A549 (cell line): Measurements from ENCODE around the gene CFAP43. TPM values are rescaled to one million over a fixed set of nuclear protein-coding genes. Genes with fewer than 3 reads are reported as not detected.

Source experiments
- ATAC-seq, 2 experiments: fragments of 200-7000 bp in 1 of 2; fragments of >200 bp in 1 of 2; cut with Nextera tagmentation in 1 of 2; cut with Tn5 transposase in 1 of 2; 3 replicates each; pipeline versions ENCODE4 v1.8.0 to v1.9.1; 2018 to 2020; ENCODE audit warnings: mild to moderate bottlenecking in 1 of 2, moderate library complexity in 1 of 2
- CTCF ChIA-PET: fragments of 300-600 bp; sonication (Branson Sonifier 250); formaldehyde crosslinking; extraction: SDS; loops from one replicate; lab custom pipeline; 2021; ENCODE audit warnings: antibody characterized with exemption, inconsistent platforms; lab: Yijun Ruan, JAX
- POLR2A ChIA-PET: fragments of 350-600 bp; formaldehyde crosslinking; extraction: SDS; loops from one replicate; lab custom pipeline; 2021; ENCODE audit warnings: antibody characterized with exemption, inconsistent platforms; lab: Yijun Ruan, JAX
- DNase-seq, 2 experiments: peaks; one replicate each; pipeline versions ENCODE4 v3.0.0 to v3.0.0-alpha.2; 2011 to 2016; ENCODE audit warnings: low read depth in 1 of 2, low spot score in 1 of 2
- FAIRE-seq: peaks from 2 replicates; lab custom pipeline; 2011; peaks lifted over from hg19 to GRCh38; lab: Jason Lieb, UNC
- H3K27ac ChIP-seq, 2 experiments: fragments of >200 bp; sonication (Bioruptor Twin); formaldehyde crosslinking; 3 replicates each; pipeline ENCODE4 v1.5.1; 2016 to 2017
- H3K4me1 ChIP-seq: fragments of >200 bp; sonication (Bioruptor Twin); formaldehyde crosslinking; 3 replicates; pipeline ENCODE4 v1.6.1; 2016
- H3K4me2 ChIP-seq: fragments of >200 bp; sonication (Bioruptor Twin); formaldehyde crosslinking; 3 replicates; pipeline ENCODE4 v1.6.1; 2016
- H3K4me3 ChIP-seq: fragments of >200 bp; sonication (Bioruptor Twin); formaldehyde crosslinking; 3 replicates; pipeline ENCODE4 v1.5.1; 2016
- H3K9me3 ChIP-seq: fragments of >200 bp; sonication (Bioruptor Twin); formaldehyde crosslinking; 3 replicates; pipeline ENCODE4 v1.6.1; 2016
- ATOH8 ChIP-seq: fragments of 250-450 bp; sonication (Bioruptor Pico); IDR thresholded peaks from 2 replicates; pipeline ENCODE4 v1.5.0; 2020; ENCODE audit warnings: low read depth, mild to moderate bottlenecking, moderate library complexity
- BCL3 ChIP-seq: fragments of >200 bp; sonication (Bioruptor Twin); formaldehyde crosslinking; IDR thresholded peaks from 3 replicates; pipeline ENCODE4 v1.6.1; 2016
- BHLHE40 ChIP-seq: IDR thresholded peaks from 2 replicates; pipeline ENCODE4 v1.6.1; 2012; ENCODE audit warnings: low read depth, low read length, inconsistent platforms
- CTCF ChIP-seq: fragments of >200 bp; sonication (Bioruptor Twin); formaldehyde crosslinking; IDR thresholded peaks from 3 replicates; pipeline ENCODE4 v1.5.1; 2016
- EHMT2 ChIP-seq: fragments of 200-600 bp; sonication (generic); IDR thresholded peaks from 2 replicates; pipeline ENCODE4 v1.6.1; 2016; ENCODE audit warnings: antibody characterized with exemption, low read depth, mild to moderate bottlenecking, moderate library complexity
- EP300 ChIP-seq, 2 experiments: fragments of >200 bp; sonication (Bioruptor Twin); formaldehyde crosslinking; IDR thresholded peaks; 2 replicates in 1 of 2; 3 replicates in 1 of 2; pipeline ENCODE4 v1.6.1; 2016 to 2017
- FOSL2 ChIP-seq, 2 experiments: fragments of 450-650 bp in 1 of 2; fragments of >200 bp in 1 of 2; sonication (Bioruptor Twin) in 1 of 2; formaldehyde crosslinking; IDR thresholded peaks; 2 replicates each; pipeline versions ENCODE4 v1.5.0 to v1.6.1; 2016 to 2020; ENCODE audit warnings: mild to moderate bottlenecking in 1 of 2, moderate library complexity in 1 of 2
- GATA3 ChIP-seq: IDR thresholded peaks from 2 replicates; pipeline ENCODE4 v1.6.1; 2012; ENCODE audit warnings: borderline replicate concordance
- HDAC2 ChIP-seq: fragments of 200-600 bp; sonication (generic); IDR thresholded peaks from 2 replicates; pipeline ENCODE4 v1.6.1; 2016
- HES2 ChIP-seq: fragments of >200 bp; sonication (Bioruptor Twin); formaldehyde crosslinking; IDR thresholded peaks from 2 replicates; pipeline ENCODE4 v1.6.1; 2016
- HEYL ChIP-seq: fragments of 250-450 bp; sonication (Bioruptor Pico); IDR thresholded peaks from 2 replicates; pipeline ENCODE4 v1.8.0; 2021; ENCODE audit warnings: mild to moderate bottlenecking, moderate library complexity
- HMGXB4 ChIP-seq: fragments of 250-450 bp; sonication (Bioruptor Pico); IDR thresholded peaks from 2 replicates; pipeline ENCODE4 v1.5.0; 2021; ENCODE audit warnings: mild to moderate bottlenecking, moderate library complexity, borderline replicate concordance
- HOXB5 ChIP-seq: fragments of 250-450 bp; sonication (Bioruptor Pico); IDR thresholded peaks from 2 replicates; pipeline ENCODE4 v1.5.0; 2020; ENCODE audit warnings: mild to moderate bottlenecking, moderate library complexity
- JUN ChIP-seq, 2 experiments: fragments of >200 bp; sonication (Bioruptor Twin); formaldehyde crosslinking; IDR thresholded peaks; 2 replicates in 1 of 2; 3 replicates in 1 of 2; pipeline ENCODE4 v1.6.1; 2016 to 2017
- JUNB ChIP-seq: fragments of >200 bp; sonication (Bioruptor Twin); formaldehyde crosslinking; IDR thresholded peaks from 2 replicates; pipeline ENCODE4 v1.6.1; 2016
- KDM1A ChIP-seq: fragments of 200-600 bp; sonication (generic); IDR thresholded peaks from 2 replicates; pipeline ENCODE4 v1.6.1; 2016; ENCODE audit warnings: low read depth, mild to moderate bottlenecking
- MAZ ChIP-seq: fragments of 150-350 bp; IDR thresholded peaks from 2 replicates; pipeline ENCODE4 v1.6.1; 2014; ENCODE audit warnings: antibody characterized with exemption, low read depth, low read length, borderline replicate concordance
- NFE2L2 ChIP-seq: fragments of 150-350 bp; conservative IDR thresholded peaks from 2 replicates; pipeline ENCODE4 v1.6.1; 2014; ENCODE audit warnings: low read length
- NPAS2 ChIP-seq: fragments of 250-450 bp; sonication (Bioruptor Pico); IDR thresholded peaks from 2 replicates; pipeline ENCODE4 v1.8.0; 2022; ENCODE audit warnings: mild to moderate bottlenecking, moderate library complexity, borderline replicate concordance
- NR3C1 ChIP-seq: fragments of >200 bp; sonication (Bioruptor Twin); formaldehyde crosslinking; IDR thresholded peaks from 3 replicates; pipeline ENCODE4 v1.6.1; 2017
- POLR2AphosphoS2 ChIP-seq: conservative IDR thresholded peaks from 2 replicates; pipeline ENCODE4 v1.6.1; 2012; ENCODE audit warnings: low read length, improper control_type of control experiment, inconsistent platforms
- RAD21 ChIP-seq, 2 experiments: fragments of >200 bp in 1 of 2; sonication (Bioruptor Twin) in 1 of 2; formaldehyde crosslinking in 1 of 2; IDR thresholded peaks in 1 of 2; conservative IDR thresholded peaks in 1 of 2; 2 replicates in 1 of 2; 3 replicates in 1 of 2; pipeline ENCODE4 v1.6.1; 2012 to 2018; ENCODE audit warnings: inconsistent platforms in 1 of 2
- RFX5 ChIP-seq: fragments of 450-650 bp; IDR thresholded peaks from 2 replicates; pipeline ENCODE4 v1.7.1; 2014; ENCODE audit warnings: antibody characterized with exemption, mild to moderate bottlenecking, moderate library complexity
- RNF2 ChIP-seq: fragments of 200-600 bp; sonication (generic); IDR thresholded peaks from 2 replicates; pipeline ENCODE4 v1.6.1; 2016; ENCODE audit warnings: low read depth, mild to moderate bottlenecking, antibody characterized with exemption, moderate library complexity, borderline replicate concordance
- TFCP2L1 ChIP-seq: fragments of 250-450 bp; sonication (Bioruptor Pico); IDR thresholded peaks from 2 replicates; pipeline ENCODE4 v1.5.0; 2021; ENCODE audit warnings: mild to moderate bottlenecking
- TP53 ChIP-seq: fragments of 250-450 bp; sonication (Bioruptor Pico); IDR thresholded peaks from 2 replicates; pipeline ENCODE4 v1.5.0; 2021; ENCODE audit warnings: mild to moderate bottlenecking, moderate library complexity
- ZSCAN20 ChIP-seq: fragments of 250-450 bp; sonication (Bioruptor Pico); IDR thresholded peaks from 2 replicates; pipeline ENCODE4 v1.8.0; 2022; ENCODE audit warnings: mild to moderate bottlenecking, moderate library complexity
- WGBS: methylation state at CpG from one replicate; pipeline ENCODE4 v1.1.6; 2017; ENCODE audit errors: missing lambda C conversion rate; 5-methylcytosine and 5-hydroxymethylcytosine counted together
- polyA plus RNA-seq, 4 experiments: library from polyadenylated mRNA; depleted of rRNA in 3 of 4; stranded (reverse); fragments of >200 nt; fragmentation: RNase III in 1 of 4; extraction: RNeasy Plus Mini Kit Qiagen cat#74134 plus additional on column Dnase treatment in 1 of 4; gene quantifications; 2 replicates in 3 of 4; 3 replicates in 1 of 4; pipeline ENCODE4 v1.2.3, GENCODE V29; 2011 to 2017

CFAP43 gene
- polyA plus RNA-seq, 2 of the 4 experiments (the other 2 are of a cell fraction): 0.31 to 0.75 TPM

GRCh38 chr10:104223304-104223703, 8.9 kb downstream of the CFAP43 start:
- H3K4me2 ChIP-seq: no peak overlapping the region
- no peak for ATAC-seq
- ChIA-PET CTCF (interaction anchor here (1.1 to 1.6 kb wide), 2 partner anchors 13 to 130 kb away, joined by 3 to 6 read pairs; no protein-coding TSS in a partner anchor), POLR2A (no interaction called here)
- H3K27ac ChIP-seq: no peak overlapping the region
- DNase-seq: no peak
- no peaks in the 10 kb centered on the region for H3K9me3 ChIP-seq
- no peak for FAIRE-seq
- no peaks in the 10 kb centered on the region for H3K4me1 ChIP-seq
- TF ChIP-seq RFX5: no peak
- TF ChIP-seq RAD21 (conservative IDR thresholded peaks at IDR 0.05 in 1 of 2, IDR thresholded peaks at IDR 0.05 in 1 of 2): no peak
- no peak for TF ChIP-seq BHLHE40
- no peak for TF ChIP-seq HDAC2
- no peak for TF ChIP-seq JUN (IDR thresholded peaks at IDR 0.05)
- no peak for TF ChIP-seq HEYL (CRISPR knock-in tag)
- TF ChIP-seq, all 56 proteins: peak for 0
- H3K4me3 ChIP-seq: no peak overlapping the region

GRCh38 chr10:104220522-104220921, 11.6 kb downstream of the CFAP43 start:
- no peak for TF ChIP-seq TP53 (CRISPR knock-in tag)
- TF ChIP-seq CTCF: no peak
- no peak for TF ChIP-seq EHMT2
- TF ChIP-seq POLR2AphosphoS2: no peak
- TF ChIP-seq JUN (IDR thresholded peaks at IDR 0.05): no peak
- TF ChIP-seq RNF2: no peak
- TF ChIP-seq NPAS2 (CRISPR knock-in tag): no peak
- no peak for TF ChIP-seq NR3C1
- TF ChIP-seq GATA3: no peak
- no peak for TF ChIP-seq HES2
- no peak for TF ChIP-seq BCL3
- no peak for TF ChIP-seq RFX5
- WGBS: 10% methylated on average over 2 of the region's 2 CpGs
- CTCF ChIA-PET: interaction anchor here (0.6 kb wide), 1 partner anchor 10 kb away, joined by 3 read pairs; no protein-coding TSS in a partner anchor
- no peak for DNase-seq
- no peak overlapping the region for H3K4me3 ChIP-seq
- FAIRE-seq: no peak
- no peak for ATAC-seq
- H3K27ac ChIP-seq: no peak overlapping the region
- H3K4me2 ChIP-seq: no peak overlapping the region
- no peaks in the 10 kb centered on the region for H3K9me3 ChIP-seq
- H3K4me1 ChIP-seq: no peaks in the 10 kb centered on the region
- POLR2A ChIA-PET: no interaction called here

- no peaks in the 10 kb centered on the region for H3K9me3 ChIP-seq
- no peak for ATAC-seq
- no peaks in the 10 kb centered on the region for H3K4me1 ChIP-seq
- 46% methylated on average over 7 of the region's 7 CpGs for WGBS
- no peak for TF ChIP-seq JUNB
- no peak for TF ChIP-seq NPAS2 (CRISPR knock-in tag)
- no peak for TF ChIP-seq BCL3
- TF ChIP-seq ZSCAN20 (CRISPR knock-in tag): no peak
- TF ChIP-seq TFCP2L1 (CRISPR knock-in tag): no peak
- TF ChIP-seq NFE2L2: no peak
- TF ChIP-seq FOSL2 (IDR thresholded peaks at IDR 0.05): no peak
- no peak for TF ChIP-seq FOSL2 (CRISPR knock-in tag; IDR thresholded peaks at IDR 0.05)
- no peak for TF ChIP-seq ATOH8 (CRISPR knock-in tag)
- no peak for TF ChIP-seq NR3C1
- no peak for TF ChIP-seq HMGXB4
- no peak for TF ChIP-seq MAZ
- no peak for TF ChIP-seq EP300 (IDR thresholded peaks at IDR 0.05)
- TF ChIP-seq HOXB5: no peak
- no peak for TF ChIP-seq KDM1A
- no peak overlapping the region for H3K4me2 ChIP-seq
- H3K4me3 ChIP-seq: no peak overlapping the region
- FAIRE-seq: no peak
- DNase-seq: no peak
- POLR2A ChIA-PET: no interaction called here
- H3K27ac ChIP-seq: no peak overlapping the region
- CTCF ChIA-PET: interaction anchor here (0.6 to 0.9 kb wide), 3 partner anchors 97 to 174 kb away, joined by 3 read pairs; partner anchors contain the start of gene SFR1
Measured at GRCh38 chr10:104218751-104219150, 13.4 kb downstream of the CFAP43 start.
